Measurements from ENCODE around the gene TBX18.

GRCh38 chr6:84767526-84768201, 3.3 kb upstream of the TBX18 start:
- no peak for TF ChIP-seq IRF5 (IDR thresholded peaks at IDR 0.05; ENCODE audit: borderline replicate concordance)
- no peak for TF ChIP-seq RAD51 (IDR thresholded peaks at IDR 0.05)
- no peak for TF ChIP-seq EZH2 (IDR thresholded peaks at IDR 0.05; ENCODE audit: borderline replicate concordance, control insufficient read depth, low read depth, low read length)
- TF ChIP-seq CTCF (IDR thresholded peaks at IDR 0.05 in 2 of 3, conservative IDR thresholded peaks at IDR 0.05 in 1 of 3; ENCODE audit: control insufficient read depth in 2 of 3, extremely low read depth in 1 of 3, insufficient read depth in 1 of 3, low read depth in 3 of 3, low read length in 3 of 3) = no peak
- TF ChIP-seq USF2 (IDR thresholded peaks at IDR 0.05; ENCODE audit: borderline replicate concordance, low read depth, low read length) = no peak
- TF ChIP-seq SMAD1 (IDR thresholded peaks at IDR 0.05; ENCODE audit: low read depth, partially characterized antibody) = no peak
- no peak for TF ChIP-seq MEF2A (IDR thresholded peaks at IDR 0.05; ENCODE audit: insufficient read depth, low read depth, low read length)
- no peak for TF ChIP-seq BCL11A (IDR thresholded peaks at IDR 0.05; ENCODE audit: low read depth, low read length)
- TF ChIP-seq POLR2A (IDR thresholded peaks at IDR 0.05; ENCODE audit: low read depth, low read length) = no peak
- no peak for TF ChIP-seq HDAC2 (IDR thresholded peaks at IDR 0.05)
- no peak for TF ChIP-seq MAX (IDR thresholded peaks at IDR 0.05; ENCODE audit: low read depth, low read length)

Measured in GM12878 (cell line).